NCI-H69 (cell line): ENCODE data around the gene TRAK1.
A peak's percentile ranks its signal among the peaks of the same experiment; 100 is the strongest.
"Not testable (repeated sequence)": the region's sequence is repeated elsewhere in the genome, so short reads cannot be mapped to it uniquely, and the experiment has no call there.

Experiments used
- DNase-seq: peaks from one replicate; lab custom pipeline; 2025; lab: John Stamatoyannopoulos, UW

TRAK1 gene

DNA sequence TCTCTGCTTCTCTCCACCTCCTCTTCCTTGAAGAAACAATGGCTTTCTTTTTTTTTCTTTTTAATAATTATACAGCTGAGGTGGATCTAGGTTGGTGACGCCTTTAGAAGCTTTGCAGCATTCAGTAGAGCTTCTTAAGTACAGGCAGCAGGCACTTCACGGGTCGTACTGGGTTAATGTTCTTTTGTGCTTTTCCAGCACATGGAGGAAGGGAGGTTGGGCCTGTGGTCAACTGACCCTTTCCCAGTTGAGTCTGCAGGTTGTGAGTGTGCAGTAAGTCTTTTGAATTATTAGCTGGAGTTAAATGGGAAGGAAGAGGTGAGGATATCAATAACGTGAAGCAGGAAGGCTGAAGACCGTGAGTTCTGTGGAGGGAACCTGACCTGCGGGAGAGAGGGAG, 7.0 kb downstream of the TRAK1 start:
- no peak for DNase-seq

GRCh38 chr3:42099020-42099765, 8.0 kb downstream of the TRAK1 start:
- no peak for DNase-seq

- DNase-seq = no peak
Measured at GRCh38 chr3:42101048-42101447, 9.9 kb downstream of the TRAK1 start.

GRCh38 chr3:42101481-42101880, 10.3 kb downstream of the TRAK1 start:
- no peak for DNase-seq

- DNase-seq = peak; percentile 1
Measured at GRCh38 chr3:42102571-42102970, 11.4 kb downstream of the TRAK1 start.

- DNase-seq = not testable (repeated sequence)
Measured at GRCh38 chr3:42103921-42104665, 12.9 kb downstream of the TRAK1 start.

GRCh38 chr3:42105994-42106393, 14.8 kb downstream of the TRAK1 start:
- not testable (repeated sequence) for DNase-seq

- no peak for DNase-seq
Measured at GRCh38 chr3:42106646-42107045, 15.5 kb downstream of the TRAK1 start.

DNA sequence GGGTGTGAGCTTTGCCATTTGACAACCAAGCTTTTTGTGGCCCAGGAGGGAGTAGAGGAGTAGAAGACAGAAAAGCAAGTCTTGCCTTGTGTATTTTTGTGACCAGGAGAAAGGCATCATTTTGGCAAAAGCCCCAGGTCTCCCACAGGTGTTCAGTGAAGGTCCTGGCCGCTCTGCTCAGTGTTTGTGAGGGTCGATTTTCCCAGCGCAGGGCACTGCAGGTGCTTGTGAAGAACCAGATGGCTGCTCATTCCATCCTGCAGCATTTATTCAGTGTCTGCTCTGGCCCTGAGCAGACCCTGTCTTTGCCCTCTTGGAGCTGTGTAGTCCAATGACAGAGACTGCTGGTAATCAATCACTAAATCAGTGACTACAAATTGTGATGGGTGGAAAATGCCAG, 19.5 kb downstream of the TRAK1 start:
- DNase-seq = no peak

DNA sequence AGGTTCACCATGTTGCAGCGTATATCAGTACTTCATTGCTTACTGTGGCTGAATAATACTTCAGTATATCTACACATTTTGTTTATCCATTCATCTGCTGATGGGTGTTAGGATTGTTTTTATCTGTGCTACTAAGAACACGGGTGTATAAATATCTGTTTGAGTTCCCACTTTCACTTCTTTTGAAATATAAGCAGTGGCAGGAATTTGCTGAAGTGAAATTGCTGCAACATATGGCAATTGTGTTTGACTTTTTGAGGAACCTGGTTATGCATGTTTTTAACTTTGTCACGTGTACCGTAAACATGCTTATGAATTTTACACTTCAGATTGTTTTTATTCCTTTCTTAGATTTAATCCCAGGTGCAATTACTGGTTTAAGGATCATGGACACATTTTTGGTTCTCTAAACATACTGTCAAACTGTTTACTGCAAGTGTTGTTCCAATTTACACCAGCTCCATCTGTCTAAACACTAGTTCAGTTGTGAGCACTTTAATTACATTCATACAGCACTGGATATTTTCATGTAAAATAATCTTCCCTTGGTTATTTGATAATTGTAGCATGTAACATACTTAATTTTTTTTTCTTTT, 23.1 kb downstream of the TRAK1 start:
- no peak for DNase-seq

- no peak for DNase-seq
Measured at GRCh38 chr3:42115215-42115614, 24.1 kb downstream of the TRAK1 start.

DNA sequence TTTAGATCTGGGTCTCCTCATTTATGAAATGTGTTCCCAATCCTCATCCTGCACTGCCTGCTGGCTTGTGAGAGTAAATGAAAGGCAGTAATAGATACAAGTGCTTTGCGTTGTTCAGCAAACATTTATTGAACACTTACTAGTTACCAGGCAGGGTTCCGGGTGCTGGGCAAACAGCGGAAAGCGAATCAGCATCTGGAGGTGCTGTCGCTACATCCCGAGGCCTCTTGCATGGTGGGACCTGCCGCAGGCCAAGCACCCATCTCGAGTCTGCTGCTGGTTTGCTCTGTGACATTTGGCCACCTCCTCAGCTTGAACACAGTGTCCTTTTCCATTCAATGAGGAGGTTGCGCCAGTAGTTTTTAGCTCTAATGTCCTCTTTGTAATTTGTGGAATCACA, 24.8 kb downstream of the TRAK1 start:
- DNase-seq = no peak

DNA sequence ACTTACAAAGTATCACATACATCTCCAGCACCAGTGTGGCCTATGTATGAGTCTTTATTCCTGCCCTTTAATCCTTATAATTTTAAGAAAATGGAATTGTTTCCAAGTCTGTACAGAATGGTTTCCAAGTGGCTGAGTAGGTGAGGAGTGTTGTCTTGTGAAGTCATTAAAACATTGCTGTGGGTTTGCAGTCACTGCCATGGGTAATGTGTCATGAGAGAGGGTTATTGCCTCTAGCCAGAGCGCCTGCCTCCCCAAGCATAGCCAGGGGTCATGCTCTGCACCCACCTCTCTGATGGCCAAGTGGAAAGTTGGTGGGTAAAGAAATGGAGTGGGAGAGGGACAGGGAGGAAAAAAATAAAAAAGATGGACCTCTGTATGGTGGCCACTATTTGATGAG, 25.3 kb downstream of the TRAK1 start:
- DNase-seq = no peak

DNA sequence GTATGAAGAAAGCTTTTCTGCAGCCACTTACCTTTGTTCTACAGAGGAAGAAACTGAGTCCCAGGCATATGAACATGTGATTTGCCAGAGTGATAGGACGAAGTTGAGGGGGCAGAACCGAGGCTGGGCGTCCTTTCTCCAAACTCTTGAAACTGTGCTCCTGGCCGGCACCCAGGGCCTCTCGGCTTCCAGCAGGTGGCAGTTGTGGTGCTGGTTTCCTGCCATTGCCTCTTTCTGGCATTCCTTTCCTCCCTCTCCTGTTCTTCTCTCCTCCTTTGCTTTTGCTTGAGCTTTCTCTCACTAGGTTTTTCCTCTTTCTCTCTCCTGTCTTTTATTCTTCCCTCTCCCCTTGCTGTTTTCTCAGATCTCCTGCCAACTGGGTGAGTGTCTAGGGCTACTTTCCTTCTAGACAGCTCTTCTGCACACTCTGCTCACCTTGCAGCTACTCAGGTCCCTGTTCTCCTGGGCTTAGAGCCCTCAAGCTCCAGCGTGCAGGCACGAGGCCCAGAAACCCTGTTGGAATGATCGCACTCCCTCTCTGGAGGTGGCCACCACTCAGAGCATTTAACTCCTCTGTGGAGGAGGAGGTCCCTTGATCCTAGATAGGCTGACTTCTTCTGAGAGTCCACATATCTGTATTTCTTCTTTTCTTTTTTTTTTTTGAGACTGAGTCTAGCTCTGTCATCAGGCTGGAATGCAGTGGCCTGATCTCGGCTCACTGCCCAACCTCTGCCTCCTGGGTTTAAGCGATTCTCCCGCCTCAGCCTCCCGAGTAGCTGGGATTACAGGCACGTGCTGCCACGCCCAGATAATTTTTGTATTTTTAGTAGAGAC, 26.2 kb downstream of the TRAK1 start:
- peak; percentile 53 for DNase-seq

DNA sequence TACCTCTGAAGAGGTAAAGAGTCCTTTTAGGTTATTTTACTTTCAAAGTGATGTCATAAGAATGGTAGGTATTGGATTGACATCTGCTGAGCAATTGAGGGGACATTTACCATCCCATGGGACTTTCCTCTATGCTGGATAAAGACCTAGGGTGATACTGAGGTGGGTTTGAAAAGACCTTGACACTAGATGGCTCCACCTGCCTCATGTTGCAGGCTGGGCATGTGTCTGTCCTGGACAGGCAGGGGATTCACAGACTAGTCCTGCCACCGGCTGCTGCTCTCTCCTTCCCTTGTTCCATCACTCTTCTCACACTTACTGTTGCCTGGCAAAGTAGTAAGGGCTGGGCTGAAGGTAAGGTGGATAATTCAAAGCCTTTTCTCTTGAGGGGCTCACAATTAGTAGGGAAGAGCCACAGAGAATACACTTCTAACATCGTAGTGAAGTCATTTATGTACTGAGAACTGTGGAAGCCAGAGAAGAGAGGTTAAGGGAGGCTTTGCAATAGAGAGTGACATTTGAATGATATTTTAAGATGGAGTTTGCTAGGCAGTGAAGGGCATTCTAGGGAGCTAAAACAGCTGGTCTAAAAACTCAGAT, 27.7 kb downstream of the TRAK1 start:
- DNase-seq = peak; percentile 81

DNA sequence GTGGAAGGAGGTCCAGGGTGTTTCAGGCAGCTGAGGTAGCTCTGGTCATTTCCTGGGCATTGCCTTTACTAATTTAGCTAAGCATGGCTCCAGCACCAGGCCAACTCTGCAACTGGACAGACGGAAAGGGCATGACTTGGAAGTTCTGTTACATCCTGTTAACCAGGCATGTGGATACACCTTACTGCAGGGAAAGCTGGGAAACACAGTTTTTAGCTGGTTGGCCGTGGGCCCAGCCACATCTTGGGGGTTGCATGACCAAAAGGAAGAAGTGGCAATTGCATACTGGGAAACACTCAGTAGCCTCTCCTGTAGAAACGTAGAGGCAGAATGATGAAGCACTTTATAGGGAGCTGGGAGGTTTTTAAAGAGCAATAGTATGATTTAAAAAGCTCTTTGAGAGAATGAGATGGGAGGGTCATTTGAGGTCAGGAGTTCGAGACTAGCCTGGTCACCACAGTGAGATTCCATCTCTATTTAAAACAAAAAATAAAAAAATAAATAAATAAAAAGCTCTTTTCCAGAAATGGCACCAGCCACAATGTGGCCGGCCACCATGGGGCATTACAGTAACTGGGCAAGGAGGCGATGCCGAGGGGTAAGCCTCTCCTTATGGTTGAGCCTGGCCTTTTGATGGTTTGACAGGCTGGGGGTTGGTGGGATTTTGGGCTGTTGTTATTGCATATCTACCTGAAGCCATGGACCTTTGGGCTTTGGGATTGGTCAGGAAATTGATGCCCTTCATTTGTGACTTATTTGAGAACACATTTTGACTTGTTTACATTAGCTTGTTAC, 28.6 kb downstream of the TRAK1 start:
- DNase-seq = no peak

- DNase-seq = peak; percentile 56
Measured at GRCh38 chr3:42120866-42121265, 29.7 kb downstream of the TRAK1 start.

GRCh38 chr3:42122261-42123011, 31.3 kb downstream of the TRAK1 start:
- no peak for DNase-seq

- peak; percentile 55 for DNase-seq
Measured at GRCh38 chr3:42123012-42123581, 31.9 kb downstream of the TRAK1 start.
